Stimulated activated CD4-positive, alpha-beta T cell treated with anti-CD3 and anti-CD28 coated beads, Interleukin-2, amount 100 ng/mL, for 4 hours (primary cell): ENCODE data around the gene ADGRL1.

Experiments used
- DNase-seq: peaks from one replicate; pipeline ENCODE4 v3.0.0-alpha.2; 2020; ENCODE audit warnings: low read depth

ADGRL1 gene

DNA sequence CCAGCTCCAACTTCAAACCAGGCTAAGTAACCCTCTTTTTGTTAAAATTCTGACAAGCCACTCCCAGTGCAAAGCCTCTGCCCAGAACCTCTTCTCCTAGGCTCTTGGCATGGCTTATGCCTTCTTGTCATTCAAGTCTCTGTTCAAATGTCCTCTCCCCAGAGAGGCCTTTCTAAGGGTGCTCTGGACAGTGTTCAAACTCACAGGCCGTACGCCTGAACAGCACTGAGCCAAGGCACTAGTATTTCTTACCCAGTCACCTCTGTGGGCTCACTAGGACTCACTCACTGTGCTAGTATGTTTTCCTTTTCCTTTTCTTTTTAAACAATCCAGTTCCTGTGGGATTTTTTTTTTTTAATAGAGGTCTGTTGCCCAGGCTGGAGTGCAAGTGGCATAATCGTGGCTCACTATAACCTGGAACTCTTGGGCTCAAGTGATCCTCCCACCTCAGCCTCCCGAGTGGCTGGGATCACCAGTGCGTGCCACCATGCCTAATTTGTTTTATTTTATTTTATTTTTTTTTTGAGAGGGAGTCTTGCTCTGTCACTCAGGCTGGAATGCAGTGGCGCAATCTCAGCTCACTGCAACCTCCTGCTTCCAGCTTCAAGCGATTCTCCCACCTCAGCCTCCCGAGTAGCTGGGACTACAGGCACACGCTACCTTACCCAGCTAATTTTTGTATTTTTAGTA is 67.2 kb downstream of the ADGRL1 start:
- no peak for DNase-seq

DNA sequence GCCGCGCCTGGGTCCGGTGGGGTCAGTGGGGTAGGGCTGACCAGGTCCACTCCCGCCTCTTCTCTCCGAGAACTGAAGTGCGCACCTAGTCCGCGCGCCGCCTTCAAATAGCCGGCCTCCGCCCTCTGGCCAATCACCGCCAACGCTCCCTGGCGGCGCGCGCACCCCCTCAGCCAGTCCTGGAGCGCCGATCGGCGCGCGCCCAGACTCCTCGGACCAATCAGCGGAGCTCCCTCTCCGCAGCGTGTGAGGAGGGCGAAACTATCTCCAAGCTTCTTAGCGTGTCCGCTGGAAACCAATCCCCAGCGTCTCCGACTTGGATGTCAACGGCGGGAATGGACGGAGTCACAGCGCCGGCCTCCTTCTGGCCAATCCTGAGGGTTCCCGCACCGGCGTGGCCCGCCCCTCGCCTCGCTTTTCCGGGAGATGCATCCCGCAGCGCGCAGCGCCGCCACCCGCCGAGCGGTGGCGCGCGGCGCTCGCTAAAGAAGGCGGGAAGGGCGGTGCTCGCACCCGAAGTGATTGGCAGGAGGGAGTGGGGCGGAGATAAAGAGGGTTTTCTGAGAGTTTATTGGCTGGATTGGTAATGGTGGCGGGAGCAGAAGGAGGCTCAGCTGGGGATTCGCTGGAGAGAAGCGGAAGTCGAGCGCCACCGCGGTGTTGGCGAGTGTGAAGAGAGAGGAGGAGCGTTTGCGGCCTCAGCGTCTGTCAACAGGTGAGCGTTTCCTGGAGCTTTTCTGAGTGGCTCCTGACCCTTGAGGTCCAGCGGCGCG is 69.3 kb downstream of the ADGRL1 start, which contains the start of gene ASF1B:
Gene ASF1B (minus strand): TSS at position 81 of the 773 bp plus-strand sequence. CDS start 133 bp downstream, outside the sequence.
- DNase-seq = peak; percentile 94

DNA sequence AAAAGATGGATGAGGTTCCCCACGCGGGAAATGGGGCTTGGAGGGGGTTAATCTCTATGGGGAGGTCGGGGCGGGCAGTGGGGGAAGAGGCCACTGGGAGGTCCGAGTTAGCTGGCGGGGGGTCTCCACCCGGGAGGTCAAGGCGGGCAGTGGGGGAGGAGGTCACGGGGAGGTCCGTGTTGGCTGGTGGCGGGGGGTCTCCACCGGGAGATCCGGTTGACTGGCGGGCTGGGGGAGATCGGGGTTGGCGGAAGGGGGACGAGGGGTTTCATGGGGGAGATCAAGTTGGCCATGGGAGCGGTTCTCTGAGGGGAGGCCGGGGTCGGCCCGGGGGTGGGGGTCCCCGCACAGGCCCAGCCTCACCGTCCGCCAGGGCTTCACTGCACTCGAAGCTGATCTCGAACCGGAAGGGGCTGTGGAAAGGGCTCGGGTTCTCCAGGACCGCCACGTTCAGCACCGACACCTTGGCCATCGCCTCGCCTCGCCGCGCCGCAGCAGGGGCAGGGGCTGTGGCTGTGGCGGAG is 69.9 kb downstream of the ADGRL1 start:
- no peak for DNase-seq

DNA sequence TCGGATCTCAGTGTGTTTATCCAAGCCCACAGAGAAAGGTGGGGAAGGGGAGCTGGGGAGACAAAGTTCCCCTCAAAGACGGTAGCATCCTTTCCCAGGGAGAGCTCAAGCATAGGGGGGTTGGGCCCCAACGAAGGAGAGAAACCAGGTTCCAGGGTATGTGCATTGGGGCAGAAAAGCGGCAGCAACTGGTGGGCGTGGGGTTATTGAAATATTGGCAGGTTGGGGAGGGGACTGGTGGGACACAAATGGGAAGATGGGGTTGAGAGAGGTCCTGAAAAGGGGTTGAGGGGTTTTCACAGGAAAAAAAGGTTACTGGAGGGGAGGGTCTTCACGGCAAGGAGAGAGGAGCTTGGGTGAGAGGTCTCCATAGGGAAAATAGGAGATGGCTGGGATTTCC is 70.6 kb downstream of the ADGRL1 start:
- DNase-seq = no peak

DNA sequence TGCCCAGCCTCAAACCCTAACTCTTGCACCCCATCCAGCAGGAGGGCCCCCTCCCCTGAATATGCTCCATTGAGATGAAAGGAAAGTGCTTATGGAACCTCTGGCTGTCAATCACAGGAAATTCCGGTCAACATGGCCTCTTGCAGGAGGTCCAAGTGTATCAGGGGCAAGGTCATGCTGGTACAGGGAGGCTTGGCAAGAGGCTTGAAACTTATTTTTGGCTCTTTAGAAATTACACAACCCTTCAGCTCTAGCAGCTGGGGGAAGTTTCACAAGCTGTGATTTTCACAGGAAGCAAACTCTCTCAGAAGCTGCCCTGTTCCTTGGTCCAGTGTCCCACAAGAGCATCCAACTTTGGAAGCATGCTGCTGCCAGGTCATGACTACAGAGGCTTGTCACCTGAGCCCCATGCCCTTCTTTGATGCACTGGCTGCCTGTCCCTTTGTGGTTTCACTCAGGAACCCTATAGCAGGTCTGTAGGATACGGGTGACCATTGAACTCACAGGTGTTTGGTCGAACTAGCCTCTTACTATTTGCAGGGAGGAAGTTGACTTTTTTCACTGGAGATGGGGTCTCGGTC is 78.0 kb downstream of the ADGRL1 start:
- DNase-seq = no peak

DNA sequence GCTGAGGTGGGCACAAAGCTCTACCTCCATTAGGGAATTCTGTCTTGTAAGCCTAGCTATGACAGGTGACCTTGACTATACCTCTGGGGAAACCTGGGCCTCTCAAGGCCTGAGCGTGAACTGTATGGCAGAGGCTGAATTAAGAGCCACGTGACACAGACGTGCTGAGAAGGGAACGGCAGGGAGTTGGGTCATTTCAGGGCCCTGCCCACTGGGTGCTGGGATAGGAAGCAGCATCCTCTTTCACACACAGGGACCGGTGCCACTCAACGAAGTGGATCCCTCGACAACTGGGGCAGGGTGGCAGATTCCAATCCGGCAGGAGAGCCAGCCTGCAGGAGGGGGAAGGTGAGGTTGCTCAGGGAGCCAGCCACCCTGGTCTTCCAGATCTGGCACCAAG is 78.8 kb downstream of the ADGRL1 start:
- DNase-seq = no peak

DNA sequence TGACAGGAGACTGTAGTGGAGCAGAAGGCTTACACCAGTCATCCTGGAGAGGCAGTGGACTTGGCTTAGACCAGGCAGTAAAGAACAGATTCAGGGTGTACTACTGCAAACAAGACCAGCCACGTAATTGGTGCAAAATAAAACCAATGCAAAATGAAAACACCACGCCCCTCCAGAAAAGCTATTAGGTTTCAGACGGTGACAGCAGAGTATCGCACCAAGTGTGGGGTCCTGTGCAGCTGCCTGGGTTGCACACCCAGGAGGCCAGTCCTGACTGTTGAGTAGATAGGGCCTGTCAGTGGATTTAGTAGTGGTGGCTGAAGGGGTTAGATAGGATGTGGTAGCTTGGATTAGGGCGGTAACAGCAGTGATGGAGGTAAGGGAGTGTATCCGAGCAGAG is 83.0 kb downstream of the ADGRL1 start:
- DNase-seq = no peak

DNA sequence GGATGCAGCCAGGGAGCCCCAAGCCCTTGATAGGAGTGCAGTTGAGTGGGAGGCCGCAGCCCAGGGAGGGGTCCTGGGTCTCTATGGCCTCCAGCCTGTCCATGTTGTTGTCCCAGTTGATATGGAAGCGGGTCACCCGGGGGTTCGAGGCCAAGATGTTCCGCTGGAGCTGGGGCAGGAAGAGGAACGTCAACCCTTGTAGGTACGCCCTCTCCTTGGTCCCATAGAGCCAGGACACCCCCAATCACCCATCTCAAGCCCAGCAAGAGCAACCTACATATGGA is 85.5 kb downstream of the ADGRL1 start:
- no peak for DNase-seq

DNA sequence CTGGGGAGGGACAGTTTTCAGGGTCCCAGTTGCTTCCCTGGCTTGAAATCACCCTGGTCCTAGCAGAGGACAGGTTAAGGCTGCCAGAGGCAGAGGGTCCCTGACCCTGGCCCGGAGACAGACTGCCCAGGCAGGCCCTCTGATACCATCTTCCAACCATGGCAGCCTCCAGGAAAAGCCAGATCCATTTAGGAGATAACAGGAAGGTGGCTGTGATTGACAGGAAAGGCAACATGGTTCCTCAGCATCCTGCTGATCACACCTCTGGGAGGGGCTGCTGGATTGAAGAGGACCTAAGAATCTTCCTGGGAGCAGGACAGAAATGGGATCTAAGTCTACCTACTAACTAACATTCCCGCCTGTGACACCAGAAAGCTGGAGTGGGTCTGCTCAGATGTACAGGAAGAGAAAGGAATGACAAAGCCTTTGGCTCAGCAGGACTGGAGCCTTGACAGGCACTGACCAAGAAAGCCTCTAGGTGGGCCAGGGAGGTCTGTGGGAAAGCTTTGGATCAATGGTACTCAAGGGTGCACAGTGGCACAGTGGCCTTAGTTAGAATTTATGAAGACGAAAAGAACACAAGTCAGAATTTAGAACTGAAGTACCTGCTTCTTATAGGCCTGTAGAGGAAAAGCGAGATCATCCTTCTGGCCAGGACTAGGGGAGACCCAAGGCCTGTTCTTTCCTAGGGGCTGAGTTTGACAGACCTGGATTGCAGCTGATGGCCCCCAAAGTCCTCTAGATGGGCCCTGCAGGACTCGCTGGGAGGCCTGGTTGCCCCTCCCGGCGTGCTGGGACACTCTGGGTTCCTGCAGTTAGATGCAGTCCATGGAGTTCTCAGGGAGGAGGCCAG is 86.1 kb downstream of the ADGRL1 start:
- no peak for DNase-seq

DNA sequence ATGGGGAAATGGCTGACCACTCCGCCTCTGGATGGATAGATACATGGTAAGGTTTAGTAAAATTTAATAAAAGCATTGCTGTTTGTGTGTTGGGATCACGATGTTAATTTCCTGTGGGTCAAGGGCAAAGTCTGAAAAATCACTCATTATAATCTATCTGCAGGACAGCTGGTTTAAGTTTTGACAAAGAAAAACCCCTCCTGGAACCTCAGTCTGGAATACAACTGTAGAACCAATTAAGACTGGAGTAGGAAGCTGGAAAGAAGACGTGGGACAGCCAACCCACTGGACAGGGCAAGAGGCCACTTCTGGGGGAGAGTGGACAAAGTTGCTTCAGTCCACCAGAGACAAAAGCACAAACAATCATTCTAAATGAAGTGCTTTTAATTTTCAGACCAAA is 86.8 kb downstream of the ADGRL1 start:
- no peak for DNase-seq

DNA sequence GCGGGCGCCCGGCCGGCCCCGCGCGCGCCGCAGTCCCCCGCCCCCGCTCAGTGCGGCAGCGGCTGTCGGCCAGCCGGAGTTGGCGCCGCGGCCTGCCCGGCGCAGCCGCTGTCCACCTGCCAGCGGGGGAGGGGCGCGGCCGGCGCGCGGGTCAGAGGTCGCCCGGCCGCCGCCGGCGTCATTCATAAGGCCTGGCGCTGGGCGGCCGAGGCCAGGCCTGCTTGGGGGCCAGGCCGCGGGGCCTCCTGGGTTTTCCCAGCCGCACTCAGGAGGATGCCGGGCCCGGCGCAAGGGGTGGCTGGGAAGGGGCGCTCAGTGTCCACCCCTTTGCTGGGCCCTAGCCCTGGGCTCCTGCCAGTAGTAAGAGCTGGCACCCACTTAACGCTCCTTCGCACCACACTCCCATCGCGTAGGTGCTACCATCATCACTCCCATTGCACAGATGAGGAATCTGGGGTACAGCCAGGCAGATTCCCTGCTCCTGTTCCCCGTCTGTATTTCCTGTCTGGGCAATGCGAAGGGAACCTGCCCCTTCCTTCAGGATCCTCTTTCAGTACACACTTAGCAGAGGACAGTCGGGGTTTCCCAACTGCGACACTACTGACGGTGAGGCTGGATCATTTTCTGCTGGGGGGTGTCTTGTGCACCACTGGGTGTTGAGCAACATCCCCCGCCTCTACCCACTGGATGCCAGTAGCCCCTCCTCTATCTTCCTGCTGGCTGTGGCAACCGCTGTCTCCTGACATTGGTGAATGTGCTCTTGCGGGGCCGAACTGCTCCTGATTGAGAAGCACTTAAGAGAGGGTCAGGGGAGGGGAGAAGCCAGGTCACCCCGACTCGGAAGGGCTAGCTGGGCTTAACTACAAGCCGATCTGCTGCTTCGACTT is 87.6 kb downstream of the ADGRL1 start:
- DNase-seq = no peak

DNA sequence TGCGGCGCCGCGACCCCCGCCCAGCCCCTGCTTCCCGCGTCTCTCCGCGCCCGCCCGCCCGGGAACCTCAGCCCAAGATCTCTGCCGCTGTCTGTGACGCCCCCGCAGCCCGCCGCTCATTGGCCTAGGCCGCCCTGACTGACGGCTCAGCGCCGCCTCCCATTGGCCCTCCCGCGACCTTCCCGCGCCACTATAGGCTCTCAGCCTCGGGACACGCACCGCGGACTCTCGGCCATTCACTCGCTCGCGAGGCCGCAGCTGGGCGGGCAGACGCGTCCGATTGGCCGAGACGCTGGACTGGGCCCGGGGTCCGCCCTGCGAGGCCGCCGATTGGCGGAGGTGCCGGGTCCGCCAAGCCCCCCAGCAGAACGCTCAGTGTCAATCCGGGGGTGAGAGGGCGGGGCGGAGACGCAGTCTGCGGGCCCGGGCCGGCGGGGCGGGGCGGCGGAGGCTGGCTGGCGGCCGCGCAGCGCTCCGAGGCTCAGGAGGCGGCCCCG is 88.3 kb downstream of the ADGRL1 start, which contains the start of gene PRKACA:
Gene PRKACA (minus strand): TSS at position 95 of the 497 bp plus-strand sequence. CDS start 215 bp downstream, outside the sequence.
- peak; percentile 99 for DNase-seq

DNA sequence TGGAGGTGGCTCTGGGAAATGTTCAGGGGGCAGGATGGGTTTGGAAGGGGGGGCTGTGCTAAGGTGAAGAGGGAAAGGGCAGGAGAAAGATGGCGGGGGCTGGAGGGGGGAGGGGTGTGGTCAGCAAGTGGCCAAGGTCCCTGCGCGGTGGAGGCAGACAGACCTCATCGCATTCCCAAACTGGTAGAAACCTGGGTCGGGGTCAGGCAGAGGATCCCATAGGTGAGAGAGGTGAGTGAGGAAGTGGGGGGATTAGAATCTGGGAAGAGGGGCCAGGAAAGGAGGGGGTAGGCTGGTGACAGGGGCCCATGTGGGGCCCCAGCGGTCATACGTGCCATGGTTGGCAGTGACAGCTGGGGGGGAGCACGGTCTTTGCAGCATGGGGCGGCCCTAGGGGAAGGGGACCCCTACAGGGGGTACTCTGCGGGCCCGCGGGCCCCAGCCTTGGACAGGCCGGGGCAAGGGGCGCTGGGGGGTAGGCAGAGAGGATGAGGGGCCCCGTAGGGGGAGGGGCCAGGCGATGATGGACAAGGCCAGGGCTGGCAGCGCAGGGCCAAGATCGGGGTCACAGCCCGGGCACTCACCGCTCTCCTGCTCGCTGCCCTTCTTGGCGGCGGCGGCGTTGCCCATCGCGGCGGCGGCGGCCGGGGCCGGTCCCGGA is 88.9 kb downstream of the ADGRL1 start:
- DNase-seq = no peak

DNA sequence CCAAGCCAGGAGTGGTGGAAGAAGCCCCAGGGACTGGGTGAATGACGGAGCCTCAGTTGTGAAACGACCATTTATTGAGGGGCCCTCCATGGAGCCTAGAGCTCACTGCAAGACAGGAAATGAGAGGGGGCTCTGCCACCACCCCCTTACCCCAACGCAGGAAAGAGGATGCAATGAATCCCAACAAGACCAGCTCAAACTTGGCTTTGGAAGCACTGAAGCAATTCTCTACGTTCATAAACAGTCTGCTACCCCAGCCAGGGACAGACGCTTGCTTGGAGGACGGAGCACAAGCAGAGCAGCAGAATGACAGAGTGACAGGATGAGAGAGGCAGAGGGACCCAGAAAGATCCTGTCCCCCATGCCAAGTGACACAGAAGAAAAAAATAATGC is 89.4 kb downstream of the ADGRL1 start:
- DNase-seq = no peak

DNA sequence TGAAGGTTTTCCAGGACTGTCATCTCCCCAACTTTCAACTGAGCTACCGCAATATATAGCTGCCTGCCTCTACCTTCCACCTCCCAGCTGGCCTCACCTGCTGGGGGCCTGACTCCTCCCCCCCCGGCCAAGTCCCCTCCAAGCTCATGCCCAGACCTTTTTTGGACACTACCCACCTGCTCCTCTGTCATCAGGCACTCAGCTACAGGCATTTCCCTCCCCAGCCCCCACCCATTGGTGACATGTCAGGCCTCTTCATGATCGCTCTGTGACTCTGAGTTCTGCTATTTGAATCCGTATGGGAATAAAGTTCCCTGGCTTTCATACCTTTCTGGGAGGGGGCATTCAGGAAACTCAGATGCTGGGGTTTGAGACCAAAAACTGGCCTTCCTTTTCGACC is 90.2 kb downstream of the ADGRL1 start:
- DNase-seq = no peak

DNA sequence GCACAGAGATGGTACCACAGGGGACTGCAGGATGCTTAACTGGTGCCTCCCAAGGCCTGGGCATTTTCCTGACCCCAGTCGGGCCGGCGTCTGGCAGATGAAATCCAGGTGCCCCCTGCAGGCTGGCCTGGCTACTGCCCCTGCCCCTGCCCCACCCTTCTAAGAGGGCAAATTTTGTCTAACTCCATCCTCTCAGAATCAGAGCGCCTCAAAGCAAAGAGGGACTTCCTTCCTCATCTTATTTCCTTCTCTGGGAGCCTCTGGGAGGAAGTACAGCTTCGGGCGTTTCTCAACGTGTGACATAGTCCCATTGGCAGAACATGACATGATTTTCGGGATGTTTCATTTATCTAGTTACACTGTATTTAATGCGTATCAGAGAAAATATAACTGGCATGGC is 91.1 kb downstream of the ADGRL1 start:
- DNase-seq = peak; percentile 37

DNA sequence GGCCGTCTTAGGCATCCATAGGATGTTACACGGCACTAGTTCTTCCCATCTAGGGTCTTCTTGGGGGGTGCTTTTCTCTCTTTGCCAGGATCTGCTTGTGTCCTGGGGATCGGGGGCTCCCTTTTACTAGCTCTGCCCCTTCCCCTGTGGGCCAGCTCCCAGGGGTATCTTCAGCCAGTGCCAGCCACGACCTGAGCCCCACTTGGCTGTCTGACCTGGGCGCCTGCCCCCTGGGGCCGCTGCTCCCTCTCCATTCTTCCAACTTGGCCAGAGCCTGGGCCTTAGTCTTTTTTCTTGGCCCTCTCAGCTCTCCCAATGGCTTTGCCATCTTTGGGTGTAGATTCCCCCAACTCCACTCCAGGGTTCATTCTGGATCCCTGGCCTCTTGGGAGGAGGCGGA is 91.5 kb downstream of the ADGRL1 start:
- no peak for DNase-seq

DNA sequence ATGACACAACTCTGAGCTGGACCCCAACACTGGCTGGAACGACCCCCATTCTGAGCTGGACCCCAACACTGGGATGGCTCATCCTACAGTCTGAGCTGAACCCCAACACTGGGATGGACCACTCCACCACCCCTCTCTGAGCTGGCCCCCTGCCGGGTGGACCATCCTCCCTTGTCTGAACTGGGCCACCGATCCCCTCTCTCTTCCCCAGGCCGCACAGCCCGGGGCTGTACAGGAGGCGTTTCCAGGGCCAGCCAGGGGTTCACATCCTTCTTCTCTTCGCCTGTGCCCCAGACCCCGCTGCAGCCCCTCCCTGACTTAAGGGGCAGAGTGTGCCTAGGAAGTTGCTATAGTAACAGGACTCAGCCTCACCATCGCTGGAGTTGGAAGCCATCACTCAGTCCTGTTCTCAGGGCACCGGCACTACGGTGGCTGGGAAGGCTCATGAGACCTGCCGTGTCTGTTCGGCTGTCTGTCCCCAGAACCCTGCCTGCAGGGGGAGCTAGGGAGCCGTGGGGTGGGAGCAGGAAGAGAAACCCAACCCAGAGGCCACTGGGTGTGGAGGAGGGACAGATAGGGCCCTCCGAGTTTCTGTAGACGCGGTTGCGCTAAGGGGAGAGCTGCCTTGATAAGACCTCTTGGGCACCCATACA is 92.1 kb downstream of the ADGRL1 start:
- peak; percentile 21 for DNase-seq

DNA sequence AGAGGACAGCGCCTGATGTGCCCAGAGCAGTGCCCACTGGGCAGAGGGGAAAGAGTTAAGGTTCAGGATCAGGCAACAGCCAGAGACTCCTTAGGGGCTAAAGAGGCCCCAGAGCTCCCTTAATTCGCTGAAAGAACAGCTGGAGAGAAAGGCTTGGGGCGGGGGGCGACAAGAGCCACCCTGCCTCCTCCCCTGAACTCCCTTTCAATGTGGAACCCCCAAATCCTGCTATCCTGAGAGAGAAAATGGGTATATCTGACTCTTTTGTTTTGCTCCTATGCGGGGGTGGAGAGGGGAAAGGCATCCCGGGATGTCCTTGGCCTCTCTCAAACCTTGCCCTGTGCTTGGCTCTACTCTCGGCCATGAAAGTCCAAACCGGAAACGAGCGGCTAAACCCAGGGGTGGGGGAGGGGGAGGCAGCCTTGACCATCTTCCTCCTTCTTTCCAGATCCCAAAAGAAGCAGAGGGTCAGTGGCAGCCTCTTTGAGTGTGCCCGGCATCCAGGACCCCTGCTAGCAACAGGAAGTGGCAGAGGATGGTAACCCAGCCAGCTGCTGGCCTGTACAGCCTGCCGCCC is 93.1 kb downstream of the ADGRL1 start:
- DNase-seq = no peak
